ENCODE measurements around the gene MAGOH.

- no peak for TF ChIP-seq CTCF (conservative IDR thresholded peaks at IDR 0.05; ENCODE audit: low read length)
- TF ChIP-seq EZH2phosphoT487 (IDR thresholded peaks at IDR 0.05; ENCODE audit: borderline replicate concordance) = no peak
Measured at GRCh38 chr1:53186533-53186932, 51.8 kb downstream of the MAGOH start.

Measured in Loucy (cell line).